GM03348 (cell line): ENCODE measurements around the gene DDX10.

Experiments
- DNase-seq: peaks from one replicate; pipeline ENCODE4 v3.0.0; 2012; ENCODE audit warnings: low spot score

Gene DDX10

GRCh38 chr11:108872781-108873291, 208.0 kb downstream of the DDX10 start:
- DNase-seq, result no peak

- DNase-seq, result peak; percentile 13
Observed at GRCh38 chr11:108873310-108873709, 208.4 kb downstream of the DDX10 start.

GRCh38 chr11:108873941-108874340, 209.1 kb downstream of the DDX10 start:
- DNase-seq, result no peak

GRCh38 chr11:108875134-108875533, 210.3 kb downstream of the DDX10 start:
- DNase-seq, result no peak

- no peak for DNase-seq
Observed at GRCh38 chr11:108877178-108877577, 212.3 kb downstream of the DDX10 start.

- no peak for DNase-seq
Observed at GRCh38 chr11:108880510-108880909, 215.6 kb downstream of the DDX10 start.

GRCh38 chr11:108881131-108881530, 216.3 kb downstream of the DDX10 start:
- no peak for DNase-seq

GRCh38 chr11:108882211-108882831, 217.5 kb downstream of the DDX10 start:
- DNase-seq, result no peak

GRCh38 chr11:108886005-108886659, 221.3 kb downstream of the DDX10 start:
- no peak for DNase-seq

GRCh38 chr11:108886660-108887009, 221.8 kb downstream of the DDX10 start:
- peak; percentile 14 for DNase-seq

- no peak for DNase-seq
Observed at GRCh38 chr11:108887436-108888238, 222.8 kb downstream of the DDX10 start.

- no peak for DNase-seq
Observed at GRCh38 chr11:108890482-108891105, 225.7 kb downstream of the DDX10 start.

- DNase-seq, result no peak
Observed at GRCh38 chr11:108891143-108891542, 226.3 kb downstream of the DDX10 start.

GRCh38 chr11:108891909-108892511, 227.1 kb downstream of the DDX10 start:
- DNase-seq, result no peak

GRCh38 chr11:108895579-108896480, 231.0 kb downstream of the DDX10 start:
- no peak for DNase-seq

GRCh38 chr11:108897071-108897481, 232.2 kb downstream of the DDX10 start:
- DNase-seq, result no peak

- no peak for DNase-seq
Observed at GRCh38 chr11:108897916-108898315, 233.0 kb downstream of the DDX10 start.

GRCh38 chr11:108901359-108901758, 236.5 kb downstream of the DDX10 start:
- DNase-seq, result no peak

GRCh38 chr11:108902027-108902469, 237.2 kb downstream of the DDX10 start:
- no peak for DNase-seq

- DNase-seq, result no peak
Observed at GRCh38 chr11:108904480-108904879, 239.6 kb downstream of the DDX10 start.

GRCh38 chr11:108906329-108906728, 241.5 kb downstream of the DDX10 start:
- peak; percentile 29 for DNase-seq
